Left ventricle myocardium inferior (tissue), 1 donor: Measurements from ENCODE around the gene IFT43. TPM values are rescaled to one million over a fixed set of nuclear protein-coding genes. Genes with fewer than 3 reads are reported as not detected.
A peak's percentile ranks its signal among the peaks of the same experiment; 100 is the strongest.

Experiments used
- DNase-seq: peaks from one replicate; pipeline ENCODE4 v3.0.0-alpha.2; 2020
- H3K27ac ChIP-seq: fragments of 200-600 bp; replicated peaks from 2 replicates; pipeline ENCODE4 v1.8.0; 2021
- H3K27me3 ChIP-seq: fragments of 200-600 bp; 2 replicates; pipeline ENCODE4 v1.8.0; 2021; ENCODE audit warnings: low read depth
- H3K36me3 ChIP-seq: fragments of 200-600 bp; 2 replicates; pipeline ENCODE4 v1.8.0; 2021
- H3K4me1 ChIP-seq: fragments of 200-600 bp; 2 replicates; pipeline ENCODE4 v1.8.0; 2021
- H3K4me3 ChIP-seq: fragments of 200-600 bp; 2 replicates; pipeline ENCODE4 v1.8.0; 2021; ENCODE audit warnings: mild to moderate bottlenecking, moderate library complexity
- H3K9me3 ChIP-seq: fragments of 200-600 bp; replicated peaks from 2 replicates; pipeline ENCODE4 v1.8.0; 2021
- intact Hi-C: fragments of 100-400 bp; cut with micrococcal nuclease; formaldehyde crosslinking; loops from one replicate; pipeline ENCODE4 v1.11.0; 2022
- total RNA-seq: library from RNA; stranded (reverse); fragmentation: NEBNext Ultra II Directional; extraction: Animal tissue kit (Norgen Biotek cat#: 25700); gene quantifications from one replicate; pipeline ENCODE4 v1.2.1, GENCODE V29; 2021
- TF ChIP-seq, protein P1 (sequence below): fragments of 200-600 bp; IDR thresholded peaks from 2 replicates; pipeline ENCODE4 v1.8.0; 2021; ENCODE audit warnings: antibody characterized with exemption, mild to moderate bottlenecking, borderline replicate concordance
- donor health status: DM: no; HTN: yes; CAD: no; lungs with severe emphysema.

IFT43 gene
- total RNA-seq, 1 donor from 2014 or later: 29.8 TPM

GRCh38 chr14:75952489-75952888 lies 33.1 kb upstream of the IFT43 start:
- TF ChIP-seq, protein P1, sequence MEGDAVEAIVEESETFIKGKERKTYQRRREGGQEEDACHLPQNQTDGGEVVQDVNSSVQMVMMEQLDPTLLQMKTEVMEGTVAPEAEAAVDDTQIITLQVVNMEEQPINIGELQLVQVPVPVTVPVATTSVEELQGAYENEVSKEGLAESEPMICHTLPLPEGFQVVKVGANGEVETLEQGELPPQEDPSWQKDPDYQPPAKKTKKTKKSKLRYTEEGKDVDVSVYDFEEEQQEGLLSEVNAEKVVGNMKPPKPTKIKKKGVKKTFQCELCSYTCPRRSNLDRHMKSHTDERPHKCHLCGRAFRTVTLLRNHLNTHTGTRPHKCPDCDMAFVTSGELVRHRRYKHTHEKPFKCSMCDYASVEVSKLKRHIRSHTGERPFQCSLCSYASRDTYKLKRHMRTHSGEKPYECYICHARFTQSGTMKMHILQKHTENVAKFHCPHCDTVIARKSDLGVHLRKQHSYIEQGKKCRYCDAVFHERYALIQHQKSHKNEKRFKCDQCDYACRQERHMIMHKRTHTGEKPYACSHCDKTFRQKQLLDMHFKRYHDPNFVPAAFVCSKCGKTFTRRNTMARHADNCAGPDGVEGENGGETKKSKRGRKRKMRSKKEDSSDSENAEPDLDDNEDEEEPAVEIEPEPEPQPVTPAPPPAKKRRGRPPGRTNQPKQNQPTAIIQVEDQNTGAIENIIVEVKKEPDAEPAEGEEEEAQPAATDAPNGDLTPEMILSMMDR: no peak
- H3K27me3 ChIP-seq: no peaks in the 10 kb centered on the region
- H3K27ac ChIP-seq: no peak overlapping the region
- DNase-seq: no peak
- H3K9me3 ChIP-seq: no peaks in the 10 kb centered on the region
- peaks cover 7% of the 10 kb centered on the region for H3K36me3 ChIP-seq
- intact Hi-C loops: no loop called here
- no peaks in the 10 kb centered on the region for H3K4me1 ChIP-seq
- H3K4me3 ChIP-seq: no peak overlapping the region

DNA sequence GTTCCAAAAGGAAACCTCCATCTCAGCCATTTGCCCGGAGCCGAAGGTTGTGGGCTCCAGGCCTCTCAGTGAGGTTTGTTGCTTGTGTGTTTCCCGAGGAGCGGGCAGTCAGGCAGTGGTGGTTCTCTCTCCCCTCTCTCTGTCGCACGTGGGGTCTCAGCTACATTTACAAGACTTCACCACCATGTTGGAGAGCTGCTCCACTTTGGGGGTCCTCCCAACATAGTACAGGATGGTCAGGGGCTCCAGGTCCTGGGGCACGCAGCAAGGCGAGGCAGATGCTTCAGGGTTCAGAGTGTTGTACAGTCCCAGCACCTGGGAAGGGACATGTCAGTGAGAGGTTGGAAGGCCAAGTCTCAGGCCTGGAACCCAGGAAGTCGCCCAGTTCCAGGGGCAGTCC lies 26.5 kb upstream of the IFT43 start:
- Histone ChIP-seq H3K4me1 (no peaks in the 10 kb centered on the region), H3K36me3 (peaks cover 48% of the 10 kb centered on the region), H3K4me3 (no peak overlapping the region), H3K27me3 (no peaks in the 10 kb centered on the region), H3K9me3 (no peaks in the 10 kb centered on the region), H3K27ac (no peak overlapping the region)
- intact Hi-C loops: no loop called here
- TF ChIP-seq, protein P1: no peak
- no peak for DNase-seq

- H3K4me1 ChIP-seq: no peaks in the 10 kb centered on the region
- intact Hi-C loops: no loop called here
- TF ChIP-seq, protein P1: no peak
These were observed 25.3 kb upstream of the IFT43 start for GRCh38 chr14:75960231-75960630.

DNA sequence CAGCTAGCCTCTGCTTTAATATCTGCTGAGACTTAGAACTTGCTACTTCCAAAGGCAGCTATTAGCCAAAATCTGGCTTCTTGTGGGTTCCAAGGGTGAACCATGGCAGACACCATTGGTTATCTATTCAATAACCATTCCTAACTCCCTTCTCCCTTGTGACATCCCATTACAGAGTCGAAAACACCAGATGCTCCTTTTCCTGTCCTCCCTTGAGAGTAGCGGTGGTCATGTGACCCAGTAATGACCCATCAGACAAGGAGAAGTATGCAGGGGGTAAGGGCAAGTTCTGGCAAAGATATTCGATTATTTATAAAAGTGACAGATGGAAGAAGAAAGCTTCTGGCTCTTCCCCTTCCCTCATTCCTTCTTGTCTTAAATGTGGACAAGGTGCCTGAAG lies 23.9 kb upstream of the IFT43 start:
- no peak for DNase-seq
- no peaks in the 10 kb centered on the region for H3K4me1 ChIP-seq
- TF ChIP-seq, protein P1: no peak

More at GRCh38 chr14:75960231-75960630, 25.3 kb upstream of the IFT43 start:
- Histone ChIP-seq H3K4me3 (no peak overlapping the region), H3K27ac (no peak overlapping the region), H3K9me3 (no peaks in the 10 kb centered on the region), H3K27me3 (no peaks in the 10 kb centered on the region), H3K36me3 (peaks cover 55% of the 10 kb centered on the region)
- no peak for DNase-seq

GRCh38 chr14:75967866-75968265 lies 17.7 kb upstream of the IFT43 start:
- Histone ChIP-seq H3K36me3 (peaks cover 35% of the 10 kb centered on the region), H3K27me3 (no peaks in the 10 kb centered on the region), H3K4me1 (peaks cover 18% of the 10 kb centered on the region), H3K27ac (no peak overlapping the region), H3K4me3 (no peak overlapping the region), H3K9me3 (no peaks in the 10 kb centered on the region)
- TF ChIP-seq, protein P1: no peak
- intact Hi-C loops: no loop called here
- DNase-seq: no peak

More for the DNA sequence above, 23.9 kb upstream of the IFT43 start:
- Histone ChIP-seq H3K27me3 (no peaks in the 10 kb centered on the region), H3K36me3 (peaks cover 67% of the 10 kb centered on the region), H3K27ac (no peak overlapping the region), H3K4me3 (no peak overlapping the region), H3K9me3 (no peaks in the 10 kb centered on the region)
- intact Hi-C loops: no loop called here

DNA sequence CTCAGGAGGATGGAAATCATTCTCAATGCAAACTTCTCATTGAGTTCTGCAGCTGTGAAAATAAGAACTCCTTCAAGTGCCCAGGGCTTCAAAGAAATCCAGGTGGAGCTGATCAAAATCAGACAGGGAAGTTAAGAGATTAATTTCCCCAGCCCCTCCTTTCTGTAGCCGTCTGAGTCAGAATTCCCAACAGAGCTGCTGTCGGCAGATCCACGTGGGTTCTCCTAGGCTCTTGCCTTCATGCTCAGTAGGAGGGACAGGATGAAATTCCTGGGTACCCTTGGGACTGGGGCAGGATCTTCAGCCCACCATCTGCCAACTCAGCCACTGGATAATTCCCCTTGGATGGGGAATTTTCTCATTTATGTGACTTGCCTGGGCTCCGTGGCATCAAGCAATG lies 17.1 kb upstream of the IFT43 start:
- TF ChIP-seq, protein P1: no peak
- peaks cover 24% of the 10 kb centered on the region for H3K4me1 ChIP-seq
- H3K36me3 ChIP-seq: peaks cover 29% of the 10 kb centered on the region
- H3K27me3 ChIP-seq: no peaks in the 10 kb centered on the region
- no peak overlapping the region for H3K4me3 ChIP-seq
- peak overlapping the region; percentile 4 for H3K27ac ChIP-seq
- DNase-seq: no peak
- no peaks in the 10 kb centered on the region for H3K9me3 ChIP-seq
- intact Hi-C loops: no loop called here
